ENCODE results near the gene PDK2.

Gene PDK2

DNA sequence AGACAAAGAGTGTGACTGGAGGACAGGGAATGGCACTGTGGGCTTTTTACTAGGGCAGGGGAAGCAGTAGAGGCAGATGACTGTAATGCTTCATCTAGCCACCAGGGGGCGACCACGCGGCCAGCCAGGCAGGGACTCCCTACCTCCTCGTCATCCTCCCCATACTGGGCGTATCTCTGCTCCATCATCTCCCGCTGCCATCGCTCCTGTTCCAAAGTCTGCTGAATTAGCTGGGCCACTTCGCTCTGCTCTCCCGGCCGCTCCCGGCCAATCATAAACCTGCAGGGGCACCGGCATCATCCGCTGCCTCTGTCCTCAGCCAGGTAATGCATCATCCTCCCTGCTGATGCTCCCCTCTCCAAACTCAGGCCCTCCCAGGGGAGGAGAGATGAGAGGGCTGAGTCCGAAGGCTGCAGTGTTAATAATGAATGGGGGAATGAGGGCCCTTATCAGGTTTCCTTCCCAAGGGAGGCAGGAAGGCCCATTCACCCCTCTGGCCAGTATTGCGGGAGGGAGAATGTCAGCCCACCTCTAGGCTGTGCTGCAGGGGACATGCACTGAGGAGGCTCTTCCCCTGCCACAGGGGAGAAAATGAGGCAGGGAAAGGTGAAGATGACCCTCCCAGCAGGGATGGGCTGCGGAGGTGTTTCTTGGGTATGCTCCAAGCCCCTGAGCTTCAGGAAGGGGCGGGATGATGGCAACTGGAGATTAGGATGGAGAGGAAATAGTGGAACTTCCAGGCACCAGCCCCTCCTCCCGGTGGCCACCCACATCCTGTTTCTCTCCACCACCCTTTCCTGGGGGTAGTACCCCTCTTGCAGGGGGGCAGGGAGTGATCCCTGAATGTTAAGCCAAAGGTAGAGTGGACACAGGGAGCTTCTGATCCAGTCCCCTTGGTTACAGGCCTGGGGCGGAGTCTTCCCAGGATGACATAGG, 45.1 kb downstream of the PDK2 start:
- peak; percentile 55 for DNase-seq

DNA sequence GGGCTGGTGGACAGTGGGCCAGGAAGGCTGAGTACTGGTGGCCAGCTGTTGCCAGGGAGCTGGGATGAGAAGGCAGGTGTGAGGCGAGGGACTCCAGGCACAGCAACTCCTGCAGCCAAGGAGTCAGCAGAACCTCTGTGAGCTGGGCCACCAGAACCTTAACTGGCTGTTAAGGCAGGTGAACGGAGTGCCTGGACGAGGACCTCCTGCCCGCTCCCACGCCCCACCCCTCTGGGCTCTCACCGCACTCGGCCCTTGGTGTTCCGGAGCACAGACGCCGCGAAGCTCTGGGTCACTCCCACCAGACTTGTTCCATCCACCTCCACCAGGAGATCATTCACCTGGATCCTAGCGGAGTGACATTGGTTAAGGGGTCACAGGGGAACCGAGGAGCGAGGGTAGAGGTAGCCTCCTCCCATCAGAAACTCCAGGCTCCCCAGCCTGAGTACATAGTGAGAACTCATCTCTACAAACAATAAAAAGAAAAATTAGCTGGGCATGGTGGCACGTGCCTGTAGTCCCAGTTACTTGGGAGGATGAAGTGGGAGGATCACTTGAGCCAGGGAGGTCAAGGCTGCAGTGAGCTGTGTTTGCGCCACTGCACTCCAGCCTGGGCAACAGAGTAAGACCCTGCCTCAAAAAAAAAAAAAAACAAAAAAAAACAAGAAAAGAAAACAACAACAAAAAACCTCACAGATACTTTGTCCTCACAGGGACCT, 46.0 kb downstream of the PDK2 start:
- DNase-seq, result no peak

DNA sequence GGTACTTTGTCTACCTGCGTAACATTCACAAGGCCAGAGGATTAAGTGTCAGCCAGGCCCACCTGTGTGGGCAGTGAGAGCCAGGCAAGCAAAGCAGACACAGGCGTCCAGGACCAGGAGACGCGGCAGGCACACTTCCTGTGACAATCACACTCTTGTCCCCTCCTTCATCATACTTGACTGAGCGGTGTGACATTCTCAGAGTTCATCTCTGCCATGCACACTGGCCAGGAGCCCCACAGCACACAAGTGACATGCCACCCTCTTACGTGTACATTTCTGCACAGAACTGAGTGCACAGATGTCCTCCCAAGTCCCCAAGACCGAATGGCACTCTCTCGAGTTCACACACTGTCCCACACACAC, 46.6 kb downstream of the PDK2 start:
- no peak for DNase-seq

DNA sequence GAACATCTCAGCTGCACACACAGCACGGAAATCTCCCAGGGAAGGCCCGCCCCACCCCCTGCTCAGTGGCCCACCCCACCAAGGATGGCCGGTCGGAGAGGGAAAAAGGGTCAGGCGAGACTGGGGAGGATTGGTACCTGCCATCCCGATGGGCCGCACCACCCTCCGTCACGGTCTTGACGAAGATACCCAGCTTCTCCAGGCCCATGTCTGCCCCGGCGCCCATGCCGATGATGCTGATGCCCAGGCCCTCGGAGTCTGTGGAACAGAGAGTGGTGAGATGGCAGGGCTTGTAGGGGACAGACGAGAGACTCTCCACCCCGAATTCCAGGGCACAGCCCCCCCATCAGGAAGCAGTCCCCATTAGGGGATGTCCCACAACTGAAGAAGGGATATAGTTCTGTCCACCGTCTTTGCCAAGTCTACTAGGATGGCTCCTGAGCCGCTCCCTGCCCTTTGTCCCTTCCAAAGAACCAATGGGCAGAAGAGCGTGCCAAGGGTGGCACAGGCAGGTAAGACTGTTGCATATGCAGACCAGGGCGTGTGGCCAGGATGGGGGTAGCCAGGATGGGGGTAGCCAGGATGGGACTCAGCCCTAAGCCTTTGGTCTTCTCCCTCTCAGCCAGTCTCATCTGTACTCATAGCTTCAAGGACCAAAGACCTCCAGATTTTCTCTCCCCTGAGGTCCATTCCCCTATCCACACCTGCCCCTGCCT, 48.5 kb downstream of the PDK2 start:
- DNase-seq, result no peak

DNA sequence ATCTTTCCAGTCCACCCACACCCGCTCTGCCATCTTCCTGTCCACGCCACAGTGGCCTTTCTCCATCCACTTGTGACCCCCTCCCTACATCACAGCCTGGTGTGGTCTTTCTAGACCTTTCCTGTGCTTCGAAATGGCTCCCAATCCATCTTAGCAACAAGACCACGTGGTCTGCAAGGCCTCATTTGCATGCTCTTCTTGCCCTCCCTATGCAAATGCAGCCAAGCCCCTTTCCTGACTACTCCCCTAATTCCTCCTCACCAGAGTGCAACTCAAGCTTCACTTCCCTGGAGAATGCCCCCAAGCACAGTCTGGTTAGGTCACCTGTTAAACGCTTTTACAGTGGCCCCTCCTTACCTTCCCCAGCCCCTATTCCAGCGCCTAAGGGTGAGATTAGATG, 49.2 kb downstream of the PDK2 start:
- DNase-seq, result no peak

DNA sequence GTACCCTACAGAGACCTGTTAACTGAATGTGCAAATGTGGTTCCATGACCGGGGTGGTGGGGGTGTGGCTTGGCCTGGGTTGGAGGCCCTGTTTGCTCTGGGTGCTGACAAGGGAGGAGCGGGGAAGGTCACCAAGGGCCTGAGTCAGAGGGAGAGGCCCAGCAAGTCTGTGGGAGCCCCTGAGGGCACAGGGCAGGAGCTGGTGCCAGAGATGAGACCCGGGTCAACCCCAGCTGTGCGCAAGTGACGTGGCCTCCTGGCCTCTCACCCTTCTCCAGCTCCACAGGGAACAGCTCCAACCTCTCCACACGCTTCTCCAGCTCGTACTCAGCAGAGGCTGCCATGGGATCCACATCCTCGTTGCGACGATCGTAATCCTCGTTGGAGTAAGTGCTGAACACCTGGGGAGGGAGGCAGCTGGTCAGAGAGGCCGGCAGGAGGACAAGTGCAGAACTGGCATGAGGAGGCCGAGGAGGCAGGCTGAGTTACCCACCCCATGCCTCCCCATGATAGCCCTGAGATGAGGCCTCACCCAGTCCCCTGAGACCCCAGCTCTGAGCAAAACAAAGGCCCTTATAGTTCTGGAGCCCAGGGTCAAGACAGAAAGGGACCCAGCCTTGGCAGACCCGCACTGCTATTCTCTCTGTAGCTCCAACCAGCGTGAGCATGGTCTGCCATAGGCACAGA, 49.8 kb downstream of the PDK2 start:
- no peak for DNase-seq

DNA sequence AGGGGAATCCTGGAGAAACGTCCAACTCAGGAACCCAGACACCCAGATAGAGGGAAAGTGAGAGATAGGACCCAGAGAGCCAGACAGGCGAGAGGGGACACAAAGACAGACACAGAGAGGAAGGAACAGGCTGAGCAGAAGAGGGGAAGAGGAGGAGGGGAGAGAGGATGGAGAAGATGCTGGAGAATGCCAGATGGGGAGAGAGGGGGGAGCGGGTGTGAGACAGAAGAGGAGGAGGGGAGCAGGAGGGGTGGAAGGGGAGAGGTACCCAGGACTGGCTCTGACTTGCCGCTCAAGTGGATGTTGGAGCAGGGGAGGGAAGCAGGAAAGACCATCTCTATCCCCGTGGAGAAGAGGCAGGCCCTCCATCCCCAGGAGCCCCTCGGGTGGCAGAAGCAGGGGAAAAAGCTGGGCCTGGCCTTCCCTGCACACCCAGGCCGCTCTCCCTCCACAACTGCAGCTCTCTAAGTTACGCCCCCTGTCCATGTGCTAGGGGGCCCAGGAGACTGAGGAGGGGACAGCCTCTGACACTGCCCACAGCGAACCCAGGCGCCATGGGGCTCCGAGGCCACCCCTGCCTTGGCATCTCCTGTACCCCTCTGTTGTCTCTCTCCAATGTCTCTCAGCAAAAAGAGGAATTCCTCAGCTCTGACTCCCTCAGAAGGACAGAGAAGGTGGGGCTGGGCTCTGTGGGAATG, 50.5 kb downstream of the PDK2 start:
- no peak for DNase-seq

DNA sequence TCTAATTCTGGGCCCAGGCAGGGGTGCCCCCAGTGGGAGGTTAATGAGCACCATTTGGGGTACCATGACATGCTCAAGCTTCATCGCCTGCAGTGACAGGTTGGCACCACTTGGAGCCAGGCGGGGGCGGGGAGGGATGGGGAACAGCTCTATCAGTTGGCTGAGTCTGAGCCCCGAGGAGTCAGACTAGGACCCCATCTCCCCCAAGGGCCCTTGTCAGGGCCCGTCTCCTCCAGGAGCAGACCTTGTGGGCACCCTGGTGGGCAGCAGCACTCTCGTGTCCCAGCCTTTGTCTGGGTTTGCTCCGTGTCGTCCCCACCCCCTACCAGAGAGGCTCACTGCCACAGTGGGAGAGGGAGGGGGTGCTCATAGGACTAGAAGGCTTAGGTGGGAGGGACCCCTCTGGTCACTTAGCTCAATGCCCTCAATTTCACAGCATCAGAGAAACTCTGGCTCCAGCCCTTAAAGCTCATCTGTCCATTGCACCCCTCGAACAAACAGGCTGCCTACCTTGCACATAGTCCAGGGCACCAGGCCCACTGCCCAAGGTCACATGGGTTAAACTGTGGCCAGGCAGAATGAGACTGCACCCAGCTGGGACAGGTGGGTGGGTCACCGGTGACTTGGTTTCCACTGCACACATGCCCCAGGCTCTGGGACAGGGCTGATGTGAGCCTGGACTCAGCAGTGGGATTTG, 51.2 kb downstream of the PDK2 start:
- DNase-seq, result no peak

DNA sequence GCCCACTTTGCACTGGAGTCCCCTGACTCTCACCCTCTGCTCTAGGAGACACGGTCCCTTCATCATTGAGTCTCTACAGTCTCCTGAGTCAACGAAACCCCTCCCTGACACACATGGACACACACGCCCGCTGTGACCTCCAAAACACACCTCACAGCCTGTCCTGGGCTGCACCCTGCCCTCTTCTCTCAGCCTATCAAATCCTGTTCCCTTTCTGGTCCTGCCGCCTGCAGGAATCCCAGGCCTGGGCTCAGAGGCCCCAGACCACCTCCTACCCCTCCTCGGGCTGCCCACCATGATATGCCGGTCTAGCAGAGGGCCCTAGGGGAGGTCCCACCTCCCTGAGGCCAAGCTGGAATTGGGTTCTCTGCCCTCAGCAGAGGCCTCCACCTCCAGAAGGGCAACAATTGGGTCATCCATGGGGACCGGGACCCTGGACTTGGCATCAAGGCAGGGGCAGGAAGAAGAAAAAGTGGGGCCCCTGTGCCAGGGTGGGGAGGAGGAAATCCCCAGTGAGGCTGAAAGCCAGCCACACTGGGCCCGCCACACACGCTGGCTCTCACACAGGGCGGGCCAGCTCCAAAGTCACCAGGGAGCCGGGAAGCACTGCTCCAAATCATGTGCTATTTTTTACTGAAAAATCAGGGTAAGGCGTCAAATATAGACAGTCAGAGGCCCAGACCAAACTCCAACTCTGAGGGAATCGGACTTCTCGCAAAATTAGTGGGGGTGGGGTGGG, 51.9 kb downstream of the PDK2 start:
- DNase-seq, result no peak

DNA sequence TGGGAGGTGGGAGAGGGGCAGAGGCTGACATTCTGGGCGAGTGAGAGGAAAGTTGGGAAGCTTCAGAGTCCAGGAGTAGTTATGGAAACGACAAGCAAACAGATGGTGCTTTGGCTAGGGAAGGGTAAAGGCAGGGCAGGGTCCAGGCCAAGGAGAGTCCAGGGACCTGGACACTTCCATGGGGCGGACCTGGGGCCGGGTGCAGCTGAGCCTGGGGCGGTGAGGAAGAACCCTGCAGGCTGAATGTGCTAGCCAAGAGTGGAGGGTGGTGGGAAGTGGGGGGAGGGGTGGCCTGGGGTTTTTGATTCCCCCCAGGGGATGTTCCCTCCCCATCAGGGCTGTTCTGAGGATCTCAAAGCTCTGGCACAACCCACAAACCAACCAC, 52.7 kb downstream of the PDK2 start:
- peak; percentile 33 for DNase-seq

DNA sequence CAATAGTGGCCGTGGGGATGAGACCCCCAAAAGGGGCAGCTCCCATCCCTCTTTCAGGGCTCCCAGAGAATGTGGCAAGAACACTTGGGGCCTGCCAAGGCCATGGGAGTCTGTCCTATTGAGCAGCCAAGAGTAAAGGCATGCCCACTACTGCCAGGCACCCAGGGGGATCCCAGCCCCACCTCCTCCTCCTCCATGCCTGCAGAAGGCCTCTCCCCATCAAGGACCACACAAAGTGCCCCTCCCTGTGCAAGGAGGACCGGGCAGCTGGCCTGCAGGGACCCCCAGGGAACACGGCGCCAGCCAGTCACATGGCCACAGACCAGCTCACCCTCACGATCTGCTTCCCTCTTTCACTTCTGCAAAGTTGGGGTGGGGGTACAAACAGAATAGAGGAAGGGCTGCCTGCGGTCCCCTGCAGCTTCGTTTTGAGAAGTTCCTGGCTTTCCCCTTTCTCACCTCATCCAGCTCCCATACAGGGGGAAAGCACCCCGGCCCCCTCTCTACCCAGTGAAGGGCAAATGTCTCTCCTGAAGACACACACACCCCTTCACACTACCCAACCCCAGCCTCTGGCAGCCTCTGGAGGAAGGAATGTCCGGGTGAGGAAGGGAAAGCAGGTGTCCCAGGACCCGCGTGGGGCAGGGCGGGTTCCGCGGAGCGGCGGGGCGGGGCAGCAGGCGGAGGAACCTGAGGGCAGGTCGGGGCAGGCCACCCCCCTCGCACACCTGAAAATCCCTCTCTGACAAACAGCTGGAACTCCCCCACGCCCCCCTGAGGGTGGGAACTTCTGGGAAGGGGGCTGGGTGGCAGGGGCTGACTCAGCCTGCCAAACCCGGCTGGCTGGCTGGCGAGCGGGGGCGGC, 53.3 kb downstream of the PDK2 start:
- DNase-seq, result peak; percentile 85

DNA sequence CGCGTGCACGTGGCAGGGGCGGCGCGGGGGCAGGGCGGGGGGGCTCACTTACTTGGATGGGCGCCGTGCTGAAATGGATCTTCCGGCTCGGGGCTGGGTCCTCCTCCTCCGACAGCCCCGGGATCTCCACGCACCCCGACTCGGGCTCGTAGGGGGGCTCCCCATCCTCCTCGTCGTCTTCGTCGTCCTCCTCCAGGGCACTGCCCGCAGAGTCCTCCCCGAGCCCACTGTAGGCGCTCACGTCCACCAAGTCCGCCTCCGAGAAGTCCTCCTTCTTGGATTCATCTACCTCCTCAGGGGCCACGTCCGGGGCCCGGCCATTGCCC, 53.9 kb downstream of the PDK2 start:
- no peak for DNase-seq

DNA sequence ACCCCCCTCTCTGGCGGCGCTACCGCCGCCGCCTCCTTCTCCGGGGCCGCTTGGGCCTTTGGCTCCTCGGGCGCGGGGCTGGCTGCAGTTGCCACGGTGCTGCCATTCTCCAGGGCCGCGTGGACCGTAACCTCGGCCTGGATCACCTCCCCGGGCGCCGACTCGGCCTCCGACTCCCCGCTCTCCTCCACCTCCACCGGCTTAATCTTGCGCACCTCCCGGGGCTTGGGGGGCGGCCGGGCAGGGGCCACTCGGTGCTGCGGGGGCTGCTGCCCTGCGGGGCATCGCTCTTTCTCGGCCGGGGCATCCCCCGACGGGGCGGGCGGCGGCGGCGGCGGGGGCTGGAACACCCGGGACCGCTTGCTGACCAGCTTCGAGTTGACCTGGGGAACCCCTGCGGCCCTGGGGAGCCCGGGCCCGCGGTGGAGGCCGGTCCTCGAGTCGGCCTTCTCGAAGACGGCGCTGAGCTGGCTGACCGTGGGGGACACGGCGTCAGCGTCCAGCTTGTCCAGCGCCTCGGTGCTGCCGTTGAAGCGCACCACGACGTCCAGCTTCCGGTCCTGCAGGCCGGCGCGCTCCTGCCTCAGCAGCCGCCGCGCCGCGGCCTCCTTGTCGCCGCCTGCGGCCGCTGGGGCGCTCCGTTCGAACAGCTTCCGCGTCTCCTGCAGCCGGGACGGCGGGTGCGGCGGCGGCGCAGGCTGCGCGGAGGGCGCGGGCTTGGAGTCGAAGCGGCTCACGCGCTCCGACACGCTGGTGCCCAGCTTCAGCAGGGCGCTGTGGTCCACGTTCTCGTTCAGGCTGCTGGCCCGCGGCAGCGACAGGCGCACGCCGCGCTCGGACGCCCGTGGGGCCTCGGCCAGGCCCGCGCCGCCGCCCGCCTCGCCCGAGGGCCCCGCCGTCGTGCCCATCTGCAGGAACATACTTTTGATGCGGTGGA, 54.5 kb downstream of the PDK2 start:
- peak; percentile 76 for DNase-seq

DNA sequence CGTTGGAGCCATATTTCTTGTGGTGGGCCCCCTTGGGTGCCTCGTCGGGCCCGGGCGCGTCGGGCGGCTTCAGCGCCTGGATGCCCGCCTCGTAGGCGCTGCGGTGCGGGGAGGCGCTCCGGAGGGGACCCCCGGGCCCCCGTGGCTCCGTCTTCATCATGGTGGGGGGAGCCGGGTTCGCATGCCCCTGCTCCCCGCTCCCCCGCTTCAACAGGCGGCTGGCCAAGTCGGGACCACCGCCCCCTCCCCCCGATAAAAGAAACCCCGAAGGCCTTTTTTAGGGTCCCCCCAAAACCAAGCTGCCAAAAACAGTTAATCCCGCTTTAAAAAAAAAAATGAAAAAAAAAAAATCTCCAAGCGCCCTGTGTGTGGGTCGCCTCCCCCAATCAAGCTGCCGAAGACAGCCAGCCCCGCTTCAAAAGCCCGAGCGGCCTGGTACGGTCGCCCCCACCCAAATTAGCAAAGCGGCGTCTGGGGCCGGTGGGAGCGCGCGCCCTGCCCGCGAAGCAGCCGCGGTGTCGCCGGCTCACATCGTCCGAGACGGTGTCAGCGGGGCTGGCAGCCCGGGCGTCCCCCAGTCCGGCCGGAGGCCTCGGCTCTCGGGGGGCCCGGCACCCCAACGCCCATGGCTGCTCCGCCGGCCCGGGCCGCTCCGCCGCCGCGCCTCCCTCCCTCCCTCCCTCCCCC, 55.3 kb downstream of the PDK2 start, which contains the start of gene PPP1R9B:
Gene PPP1R9B, minus strand, starts transcription at position 324 of the 687 bp plus-strand sequence. Its CDS starts 164 bp downstream, at position 160.
- no peak for DNase-seq

DNA sequence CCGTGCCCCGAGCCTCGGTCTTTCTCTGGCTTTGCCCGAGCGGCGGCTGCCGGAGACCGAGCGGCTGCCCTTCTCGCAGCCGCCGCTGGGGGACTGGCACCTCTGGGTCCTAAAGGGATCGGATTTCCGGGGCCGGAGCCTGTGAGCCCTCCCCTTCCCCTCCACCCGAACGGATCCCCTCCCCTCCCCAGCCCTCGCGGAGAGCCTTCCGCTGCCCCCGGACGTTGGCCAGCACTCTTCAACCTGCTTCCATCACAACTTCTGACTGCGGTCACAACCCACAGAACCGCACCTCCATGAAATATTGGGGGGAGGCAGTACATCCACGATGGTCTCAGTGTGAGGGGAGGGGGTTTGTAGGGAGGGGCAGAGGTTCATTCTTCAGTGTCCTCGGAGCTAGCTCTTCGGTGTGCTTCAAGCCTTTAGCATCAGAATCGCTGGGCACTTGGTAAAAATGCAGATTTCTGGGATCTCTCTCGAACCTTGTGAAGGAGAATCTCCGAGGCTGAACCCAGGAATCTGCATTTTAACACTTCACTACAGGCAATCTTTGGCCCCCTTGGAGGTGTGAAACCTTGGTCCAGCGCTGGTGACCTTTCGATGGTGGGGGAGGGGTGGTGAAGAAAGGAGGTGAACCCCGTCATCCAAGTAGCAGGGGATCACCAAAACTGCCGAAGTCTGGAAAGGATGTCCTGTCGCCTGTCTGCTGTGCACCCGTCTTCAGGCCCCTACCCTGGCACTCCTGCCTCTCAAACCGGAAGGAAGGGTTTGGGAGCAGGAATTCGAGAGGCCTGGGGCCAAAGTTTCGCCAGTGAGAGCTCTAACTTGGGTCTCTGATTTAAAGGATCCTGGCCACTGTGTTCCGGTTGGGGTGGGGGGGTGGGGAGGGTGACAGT, 56.1 kb downstream of the PDK2 start:
- DNase-seq, result peak; percentile 95

DNA sequence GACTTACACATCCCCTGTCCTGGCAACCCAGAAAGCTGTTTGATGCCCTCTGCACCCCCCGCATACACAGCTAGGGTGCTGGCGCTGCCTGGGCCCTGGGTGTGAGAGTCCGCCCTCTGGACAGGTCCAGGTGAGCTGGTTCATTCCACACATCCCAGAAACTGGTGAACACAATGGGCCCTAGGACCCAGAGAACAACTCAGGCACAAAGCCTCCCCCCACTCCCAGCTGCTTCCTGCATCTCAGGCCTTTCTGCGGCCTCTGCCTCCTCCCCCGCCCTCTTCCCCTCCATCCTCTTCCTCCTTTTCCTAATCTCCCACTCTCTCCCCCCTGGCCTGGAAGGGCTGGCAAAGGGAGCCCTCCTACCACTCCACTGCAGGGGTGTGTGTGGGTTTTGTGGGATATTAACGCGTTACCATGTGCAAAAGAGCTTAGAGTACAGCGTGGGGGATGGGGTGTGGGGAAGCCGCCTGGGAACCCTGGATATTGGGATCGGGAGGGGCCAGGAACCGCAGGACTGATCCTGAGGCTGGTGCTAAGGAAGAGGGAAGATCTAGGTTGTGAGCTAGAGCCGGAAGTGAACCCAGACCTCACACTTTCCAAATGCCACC, 56.9 kb downstream of the PDK2 start:
- peak; percentile 85 for DNase-seq

DNA sequence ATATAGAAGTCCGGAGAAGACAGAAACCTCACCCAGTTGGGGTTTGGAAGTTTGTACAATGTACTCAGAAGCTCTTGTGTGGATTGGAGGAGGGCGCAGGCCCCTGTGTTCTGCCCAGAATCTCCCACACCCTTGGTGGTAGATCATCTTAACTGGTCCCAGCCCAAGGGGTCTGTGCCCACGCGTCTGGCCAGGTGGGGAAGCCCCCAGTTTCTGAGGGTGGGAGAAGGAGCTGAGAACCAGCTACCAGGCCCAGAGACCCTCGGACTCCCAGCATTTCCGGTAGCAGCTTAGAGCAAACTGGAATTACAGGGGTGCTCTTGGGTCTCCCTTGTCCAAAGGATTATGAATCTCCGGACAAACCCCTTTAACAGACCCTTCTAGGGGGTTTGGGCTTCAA, 57.6 kb downstream of the PDK2 start:
- no peak for DNase-seq

All from RPMI8226 (cell line).